ENCODE results near the gene RBM42. TPM values are rescaled to one million over a fixed set of nuclear protein-coding genes. Genes with fewer than 3 reads are reported as not detected.

The RBM42 gene
- total and polyA plus RNA-seq, 2 of the 13 experiments (the other 11 are each of a cell fraction or from before 2014, with no cell fraction given): 27.2 to 55.3 TPM

DNA sequence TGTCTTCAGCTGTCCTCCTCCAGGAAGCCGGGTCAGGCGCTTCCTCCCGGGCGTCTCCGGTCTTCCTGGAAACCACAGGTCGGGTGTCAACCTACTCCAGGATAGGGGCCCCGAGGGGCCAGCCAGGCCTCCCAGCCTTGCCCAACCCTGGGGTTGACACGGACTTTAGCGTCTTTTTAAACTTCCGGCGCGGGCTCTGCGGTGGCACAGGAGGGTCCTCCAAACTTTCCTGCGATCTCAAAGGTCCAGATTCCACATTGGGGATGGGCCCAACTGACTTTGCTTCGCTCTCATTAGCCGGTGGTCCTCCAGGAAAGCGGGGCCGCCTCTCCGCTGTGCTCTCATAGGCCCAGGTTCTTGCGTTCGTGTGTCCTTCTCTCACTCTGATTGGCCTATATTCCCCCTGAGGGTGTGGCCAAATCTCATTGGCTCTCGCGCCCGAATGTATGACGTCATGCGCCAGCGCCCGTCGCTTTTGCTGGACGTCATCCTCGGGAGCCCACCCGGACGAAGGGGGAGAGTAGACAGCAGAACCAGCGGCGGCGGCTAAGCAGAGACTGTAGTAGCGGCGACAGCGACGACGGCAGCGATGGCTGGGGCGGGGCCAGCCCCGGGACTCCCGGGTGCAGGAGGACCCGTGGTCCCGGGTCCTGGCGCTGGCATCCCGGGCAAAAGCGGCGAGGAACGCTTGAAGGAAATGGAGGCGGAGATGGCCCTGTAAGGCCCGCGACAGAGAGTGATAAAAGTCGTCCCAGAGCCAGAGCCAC lies at the start of gene RBM42 (continued):
- TF ChIP-seq SP5 (CRISPR knock-in tag; IDR thresholded peaks at IDR 0.05; ENCODE audit: borderline replicate concordance, low read depth): peak; percentile 31; the same call in 1 of the 2 replicates
- no peak for TF ChIP-seq IKZF4 (CRISPR knock-in tag; IDR thresholded peaks at IDR 0.05; ENCODE audit: borderline replicate concordance, low read depth, not compliant biosample characterization)
- peak; percentile 93 for TF ChIP-seq KMT2B (CRISPR knock-in tag; IDR thresholded peaks at IDR 0.05)
- TF ChIP-seq NFRKB (IDR thresholded peaks at IDR 0.05): no peak
- no peak for TF ChIP-seq BRCA1 (CRISPR knock-in tag; IDR thresholded peaks at IDR 0.05)
- TF ChIP-seq ZNF143 (CRISPR knock-in tag; IDR thresholded peaks at IDR 0.05): peak; percentile 68
- TF ChIP-seq ZFP91 (CRISPR knock-in tag; IDR thresholded peaks at IDR 0.05; ENCODE audit: borderline replicate concordance): peak; percentile 79; the same call in 1 of the 2 replicates
- peak; percentile 78 for TF ChIP-seq XRCC5 (optimal IDR thresholded peaks at IDR 0.05; ENCODE audit: low read length)
- peak; percentile 98 for TF ChIP-seq NFYB (CRISPR knock-in tag; IDR thresholded peaks at IDR 0.05)
- 0 out of 2 replicates have a peak, but pooled peaks have one; percentile 18 for TF ChIP-seq MEIS2 (CRISPR knock-in tag; IDR thresholded peaks at IDR 0.05)
- no peak for TF ChIP-seq GTF3A (CRISPR knock-in tag; conservative IDR thresholded peaks at IDR 0.05)
- no peak for TF ChIP-seq SUZ12 (IDR thresholded peaks at IDR 0.05; ENCODE audit: low read depth, low read length)
- TF ChIP-seq ZNF816 (CRISPR knock-in tag; IDR thresholded peaks at IDR 0.05; ENCODE audit: borderline replicate concordance): no peak
- no peak for TF ChIP-seq RCOR2 (CRISPR knock-in tag; IDR thresholded peaks at IDR 0.05)
- peak; percentile 66; the same call in 1 of the 2 replicates for TF ChIP-seq MIER3 (CRISPR knock-in tag; IDR thresholded peaks at IDR 0.05; ENCODE audit: borderline replicate concordance)
- no peak; the same call in 1 of the 2 replicates for TF ChIP-seq ZBTB42 (CRISPR knock-in tag; IDR thresholded peaks at IDR 0.05)
- peak; percentile 38; the same call in 1 of the 2 replicates for TF ChIP-seq KDM3A (CRISPR knock-in tag; IDR thresholded peaks at IDR 0.05; ENCODE audit: low read depth)
- no peak for TF ChIP-seq RORA (CRISPR knock-in tag; IDR thresholded peaks at IDR 0.05)
- TF ChIP-seq HNRNPUL1 (IDR thresholded peaks at IDR 0.05; ENCODE audit: low read depth, low read length): no peak
- no peak for TF ChIP-seq MATR3 (CRISPR knock-in tag; IDR thresholded peaks at IDR 0.05)
- 0 out of 2 replicates have a peak, but pooled peaks have one; percentile 2 for TF ChIP-seq ZNF234 (CRISPR knock-in tag; conservative IDR thresholded peaks at IDR 0.05)
- peak; percentile 49; the same call in 1 of the 2 replicates for TF ChIP-seq FOXJ3 (CRISPR knock-in tag; IDR thresholded peaks at IDR 0.05; ENCODE audit: borderline replicate concordance)
- peak in 1 of 2 experiments; percentile 84; a peak in 2 of 4 replicates for TF ChIP-seq KLF16 (CRISPR knock-in tag; IDR thresholded peaks at IDR 0.05)
- TF ChIP-seq, protein P1, sequence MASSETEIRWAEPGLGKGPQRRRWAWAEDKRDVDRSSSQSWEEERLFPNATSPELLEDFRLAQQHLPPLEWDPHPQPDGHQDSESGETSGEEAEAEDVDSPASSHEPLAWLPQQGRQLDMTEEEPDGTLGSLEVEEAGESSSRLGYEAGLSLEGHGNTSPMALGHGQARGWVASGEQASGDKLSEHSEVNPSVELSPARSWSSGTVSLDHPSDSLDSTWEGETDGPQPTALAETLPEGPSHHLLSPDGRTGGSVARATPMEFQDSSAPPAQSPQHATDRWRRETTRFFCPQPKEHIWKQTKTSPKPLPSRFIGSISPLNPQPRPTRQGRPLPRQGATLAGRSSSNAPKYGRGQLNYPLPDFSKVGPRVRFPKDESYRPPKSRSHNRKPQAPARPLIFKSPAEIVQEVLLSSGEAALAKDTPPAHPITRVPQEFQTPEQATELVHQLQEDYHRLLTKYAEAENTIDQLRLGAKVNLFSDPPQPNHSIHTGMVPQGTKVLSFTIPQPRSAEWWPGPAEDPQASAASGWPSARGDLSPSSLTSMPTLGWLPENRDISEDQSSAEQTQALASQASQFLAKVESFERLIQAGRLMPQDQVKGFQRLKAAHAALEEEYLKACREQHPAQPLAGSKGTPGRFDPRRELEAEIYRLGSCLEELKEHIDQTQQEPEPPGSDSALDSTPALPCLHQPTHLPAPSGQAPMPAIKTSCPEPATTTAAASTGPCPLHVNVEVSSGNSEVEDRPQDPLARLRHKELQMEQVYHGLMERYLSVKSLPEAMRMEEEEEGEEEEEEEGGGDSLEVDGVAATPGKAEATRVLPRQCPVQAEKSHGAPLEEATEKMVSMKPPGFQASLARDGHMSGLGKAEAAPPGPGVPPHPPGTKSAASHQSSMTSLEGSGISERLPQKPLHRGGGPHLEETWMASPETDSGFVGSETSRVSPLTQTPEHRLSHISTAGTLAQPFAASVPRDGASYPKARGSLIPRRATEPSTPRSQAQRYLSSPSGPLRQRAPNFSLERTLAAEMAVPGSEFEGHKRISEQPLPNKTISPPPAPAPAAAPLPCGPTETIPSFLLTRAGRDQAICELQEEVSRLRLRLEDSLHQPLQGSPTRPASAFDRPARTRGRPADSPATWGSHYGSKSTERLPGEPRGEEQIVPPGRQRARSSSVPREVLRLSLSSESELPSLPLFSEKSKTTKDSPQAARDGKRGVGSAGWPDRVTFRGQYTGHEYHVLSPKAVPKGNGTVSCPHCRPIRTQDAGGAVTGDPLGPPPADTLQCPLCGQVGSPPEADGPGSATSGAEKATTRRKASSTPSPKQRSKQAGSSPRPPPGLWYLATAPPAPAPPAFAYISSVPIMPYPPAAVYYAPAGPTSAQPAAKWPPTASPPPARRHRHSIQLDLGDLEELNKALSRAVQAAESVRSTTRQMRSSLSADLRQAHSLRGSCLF (CRISPR knock-in tag; IDR thresholded peaks at IDR 0.05; ENCODE audit: borderline replicate concordance): no peak
